GM21360 (cell line): Measurements from ENCODE around the gene SRSF2.
"Not testable (repeated sequence)": the region's sequence is repeated elsewhere in the genome, so short reads cannot be mapped to it uniquely, and the experiment has no call there.

ENCODE experiments used
- ATAC-seq: cut with Tn5 transposase; IDR thresholded peaks from one replicate; pipeline ENCODE4 v1.9.1; 2021; ENCODE audit warnings: mild to moderate bottlenecking, moderate library complexity; ENCODE audit not compliant: unreplicated experiment

The SRSF2 gene

GRCh38 chr17:76737082-76737675 is at the start of gene SRSF2:
SRSF2 (minus strand) TSS chr17:76737331; CDS start chr17:76737160, 171 bp downstream.
- ATAC-seq: peak; percentile 62

DNA sequence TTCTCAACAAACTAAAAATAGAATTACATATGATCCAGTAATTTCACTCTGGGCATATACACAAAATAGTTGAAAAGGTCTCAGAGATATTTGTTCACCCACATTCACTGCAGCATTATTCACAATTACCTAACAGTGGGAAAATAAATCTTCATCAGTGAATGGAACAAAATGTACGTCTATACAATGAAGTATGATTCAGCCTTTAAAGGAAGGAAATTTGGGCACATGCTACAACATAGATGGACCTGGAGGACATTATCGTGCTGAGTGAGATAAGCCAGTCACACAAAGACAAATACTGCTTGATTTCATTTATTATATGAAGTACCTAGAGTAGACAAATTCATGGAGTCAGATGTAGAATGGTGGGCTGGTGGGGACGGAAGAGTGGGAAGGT is 47.8 kb upstream of the SRSF2 start:
- ATAC-seq: no peak

DNA sequence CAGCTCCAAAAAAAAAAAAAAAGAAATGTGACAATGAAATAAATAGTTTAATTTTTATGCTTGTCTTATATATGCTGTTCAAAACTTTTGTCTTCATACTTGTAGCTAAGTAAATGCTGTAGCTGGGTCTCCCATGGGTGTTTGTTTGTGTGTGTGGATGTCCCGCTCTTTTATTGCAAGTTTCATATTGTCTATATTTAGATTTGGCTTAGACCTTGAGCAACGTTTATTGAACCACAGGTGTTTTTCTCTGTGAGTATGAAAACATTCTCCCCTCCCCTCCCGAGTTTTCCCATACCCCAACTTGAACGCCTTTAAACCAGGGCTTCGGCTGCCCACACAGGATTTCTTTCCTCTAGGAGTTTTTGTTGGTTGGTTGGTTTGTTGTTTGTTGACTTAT is 46.0 kb upstream of the SRSF2 start:
- no peak for ATAC-seq

DNA sequence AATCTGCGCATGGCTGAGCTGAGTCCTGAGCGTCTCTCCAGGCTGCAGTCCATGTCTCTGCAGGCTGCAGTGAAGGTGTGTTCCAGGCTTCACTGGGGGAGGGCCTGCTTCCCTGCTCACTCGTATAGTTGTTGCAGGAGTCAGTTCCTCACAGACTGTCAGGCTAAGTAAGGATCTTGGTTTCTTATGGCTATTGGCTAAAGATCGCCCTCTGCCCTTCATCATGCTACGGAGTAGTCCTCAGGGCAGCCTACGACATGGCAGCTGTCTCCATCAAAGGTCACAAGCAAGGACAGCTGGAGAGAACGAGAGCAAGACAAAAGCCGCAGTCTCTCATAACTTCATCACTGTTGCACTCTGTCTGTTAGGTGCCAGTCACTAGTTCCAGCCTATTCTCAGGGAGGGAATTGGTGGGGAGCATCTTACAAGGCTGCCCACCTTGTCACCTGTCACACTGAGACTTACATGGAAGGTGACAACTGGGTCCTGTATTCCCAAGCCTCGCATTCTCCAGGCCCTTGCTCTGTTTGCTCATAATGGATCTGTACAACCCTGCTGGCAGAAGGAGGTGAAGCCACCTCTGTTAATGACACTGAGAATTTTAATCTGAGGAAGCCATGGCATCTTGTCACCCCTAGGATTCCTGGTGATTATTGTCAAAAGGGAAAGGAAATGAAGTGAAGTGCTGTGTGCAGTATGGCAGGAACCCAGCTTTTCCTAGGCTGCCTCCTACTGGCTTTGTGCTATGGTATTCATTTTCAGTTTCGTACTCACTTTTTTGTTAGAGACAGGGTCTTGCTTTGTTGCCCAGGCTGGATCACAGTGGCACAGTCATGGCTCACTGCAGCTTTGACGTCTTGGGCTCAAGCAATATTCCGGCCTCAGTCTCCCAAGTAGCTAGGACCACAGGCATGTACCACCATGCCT is 44.2 kb upstream of the SRSF2 start:
- ATAC-seq: no peak

GRCh38 chr17:76775021-76775600 is 38.0 kb upstream of the SRSF2 start:
- ATAC-seq: no peak

DNA sequence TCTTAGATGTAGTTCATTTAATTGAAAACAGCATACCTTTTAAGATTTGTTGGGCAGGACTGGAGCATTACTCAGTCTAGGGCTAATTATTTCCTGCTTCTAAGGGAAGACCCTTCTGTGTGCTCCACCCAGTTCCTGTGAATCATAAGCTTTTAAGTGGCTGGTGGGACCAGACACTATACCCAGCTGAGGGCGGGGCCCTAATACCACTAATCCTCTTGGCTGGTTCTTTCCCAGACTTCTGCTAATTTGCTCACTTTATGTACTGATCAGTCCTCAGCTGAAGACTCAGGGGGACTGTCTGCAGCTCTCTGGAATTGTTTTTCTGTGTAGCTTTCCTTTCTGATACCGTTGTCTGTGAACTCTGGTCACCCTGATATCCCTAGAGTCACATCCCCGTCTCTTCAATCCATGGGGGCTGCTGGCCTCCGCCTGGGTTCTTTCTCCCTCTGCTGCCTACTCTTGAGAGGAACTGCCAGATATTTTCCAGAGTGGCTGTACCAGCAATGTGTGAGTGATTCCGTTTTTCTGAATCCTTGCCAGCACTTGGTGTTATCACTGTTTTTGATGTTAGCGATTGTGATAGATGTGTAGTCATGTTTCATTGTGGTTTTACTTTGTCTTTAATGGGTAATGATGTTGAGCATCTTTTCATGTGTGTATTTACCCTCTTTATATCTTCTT is 35.9 kb upstream of the SRSF2 start:
- ATAC-seq: no peak

DNA sequence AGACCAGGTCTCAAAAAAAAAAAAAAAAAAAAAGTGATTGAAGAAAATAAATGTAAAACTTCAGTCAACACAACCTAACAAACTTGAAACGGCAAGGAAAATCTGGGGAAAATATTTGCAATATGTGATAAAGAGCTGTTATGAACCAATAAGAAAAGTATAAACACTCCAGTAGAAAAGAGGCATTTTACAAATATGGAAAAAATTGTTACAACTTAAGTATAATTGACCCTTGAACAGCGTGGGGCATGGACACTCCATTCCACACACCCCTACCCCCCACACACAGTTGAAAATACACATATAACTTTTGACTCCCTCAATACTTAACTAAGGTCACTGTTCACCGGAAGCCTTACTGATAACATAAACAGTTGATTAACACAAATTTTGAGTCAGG is 21.4 kb upstream of the SRSF2 start:
- no peak for ATAC-seq

- ATAC-seq: no peak
Measured at GRCh38 chr17:76757256-76757655, 20.1 kb upstream of the SRSF2 start.

DNA sequence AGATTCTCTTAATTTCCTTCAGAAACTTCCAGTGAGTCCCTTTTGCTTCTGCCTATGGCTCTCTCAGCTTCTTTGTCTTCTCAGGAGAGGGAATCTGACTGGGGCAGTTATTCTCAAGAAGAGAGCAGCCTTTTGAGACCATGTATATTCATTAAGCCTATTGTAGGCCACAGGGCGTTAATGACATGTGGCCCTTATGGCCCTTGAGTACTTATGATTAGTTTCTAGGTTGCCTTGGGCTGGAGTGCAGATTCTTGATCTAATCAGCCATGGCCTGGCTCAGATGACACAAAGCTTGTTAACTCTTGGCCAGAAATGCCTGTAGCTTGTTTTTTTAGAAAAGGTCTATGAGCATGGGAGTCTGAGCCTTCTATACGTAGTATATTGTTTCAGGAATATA is 18.2 kb upstream of the SRSF2 start:
- no peak for ATAC-seq

- no peak for ATAC-seq
Measured at GRCh38 chr17:76753061-76753961, 16.2 kb upstream of the SRSF2 start.

DNA sequence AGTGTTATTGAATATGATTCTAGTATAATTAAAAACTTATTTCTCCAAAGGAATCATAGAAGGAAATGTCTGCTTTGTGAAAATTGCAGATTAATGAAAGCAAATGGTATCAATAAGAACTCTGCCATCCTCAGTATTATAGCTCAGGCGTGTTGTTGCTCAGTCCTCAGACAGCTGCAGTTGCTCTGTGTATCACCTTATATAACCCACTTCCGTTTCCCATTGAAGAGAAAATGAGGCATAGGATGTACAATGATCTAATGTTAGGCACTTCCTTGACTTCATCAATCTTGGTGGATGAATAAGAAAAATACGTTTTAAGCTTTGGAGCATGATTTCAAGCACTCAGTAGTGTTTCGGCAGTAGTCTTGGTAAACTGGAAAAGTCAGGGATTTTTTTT is 14.9 kb upstream of the SRSF2 start:
- no peak for ATAC-seq

- no peak for ATAC-seq
Measured at GRCh38 chr17:76751416-76751993, 14.4 kb upstream of the SRSF2 start.

DNA sequence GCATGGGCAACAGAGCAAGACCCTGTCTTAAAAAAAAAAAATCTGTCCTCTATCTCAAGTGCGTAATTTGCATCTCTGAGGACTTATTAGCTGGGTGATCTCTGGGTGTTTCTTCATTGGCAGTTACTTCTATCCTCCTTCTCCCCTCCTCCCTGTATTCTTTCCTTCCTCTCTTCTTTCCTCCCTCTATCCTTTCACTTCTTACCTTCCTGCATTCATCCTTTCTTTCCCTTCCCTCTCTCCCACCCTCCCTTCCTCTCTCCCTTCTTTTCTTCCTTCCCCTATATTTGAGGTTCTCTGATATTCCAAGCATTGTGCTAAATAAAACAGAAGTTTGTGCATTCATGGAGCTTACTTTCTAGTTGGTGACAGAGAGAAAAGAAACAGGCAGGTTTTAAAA is 11.5 kb upstream of the SRSF2 start:
- no peak for ATAC-seq

DNA sequence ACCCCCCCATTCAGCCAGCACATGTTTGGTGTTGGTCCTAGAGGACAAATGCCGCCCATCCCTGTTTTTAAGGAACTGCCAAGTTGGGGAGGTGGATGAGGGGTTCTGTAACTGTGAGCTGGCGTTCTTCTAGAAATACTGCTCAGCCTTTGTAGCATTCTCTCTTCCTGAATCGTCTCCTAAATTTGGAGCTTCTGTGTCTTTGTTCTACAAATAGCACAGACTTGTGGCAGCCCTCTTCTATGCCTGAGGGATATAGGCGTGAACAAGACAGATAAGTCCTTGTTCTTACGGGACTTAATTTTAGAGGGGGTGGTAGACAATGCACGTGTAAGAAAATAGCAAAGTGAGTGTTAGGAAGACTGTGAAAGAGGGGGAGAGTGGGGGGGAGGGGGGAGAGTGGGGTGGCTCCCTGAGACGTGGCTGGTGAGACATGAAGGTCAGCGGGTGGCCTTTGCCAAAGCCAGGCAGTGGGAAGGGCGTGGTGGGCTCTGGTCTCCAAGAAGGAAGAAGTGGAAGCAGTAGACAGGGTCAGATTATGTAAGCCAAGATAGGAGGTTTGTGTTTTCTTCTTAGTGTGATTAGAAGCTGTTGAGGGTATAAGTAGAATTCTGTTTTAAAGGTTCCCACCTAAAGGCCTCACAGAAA is 10.7 kb upstream of the SRSF2 start:
- no peak for ATAC-seq

GRCh38 chr17:76745785-76746184 is 8.7 kb upstream of the SRSF2 start:
- not testable (repeated sequence) for ATAC-seq

DNA sequence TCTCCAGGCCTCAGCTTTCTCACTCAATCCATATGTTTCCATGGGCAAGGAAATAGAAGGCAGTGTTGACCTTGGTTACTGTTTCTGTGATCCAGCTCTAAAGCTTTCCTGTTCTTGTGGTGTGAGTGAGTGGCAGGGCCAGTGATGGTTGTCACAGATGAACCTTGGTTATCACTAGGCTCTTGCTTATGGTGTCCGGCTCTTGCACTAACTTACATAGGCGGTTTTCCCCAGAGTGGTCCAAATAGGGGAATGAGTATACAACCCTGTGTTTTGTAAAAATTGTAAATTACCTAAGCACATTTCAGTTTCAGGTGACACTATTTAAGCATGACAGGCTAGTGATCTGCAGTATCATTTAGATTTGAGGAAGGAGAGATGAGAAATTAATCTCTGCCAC is 7.6 kb upstream of the SRSF2 start:
- ATAC-seq: no peak

GRCh38 chr17:76742958-76743357 is 5.8 kb upstream of the SRSF2 start:
- no peak for ATAC-seq

- no peak for ATAC-seq
Measured at GRCh38 chr17:76740329-76741118, 3.4 kb upstream of the SRSF2 start.
